IMR-90 (cell line): ENCODE data around the gene SRRD.

Experiments
- POLR2A ChIP-seq: IDR thresholded peaks from 2 replicates; pipeline ENCODE4 v1.6.1; 2012; ENCODE audit warnings: mild to moderate bottlenecking, low read depth, low read length
- RAD21 ChIP-seq: IDR thresholded peaks from 2 replicates; pipeline ENCODE4 v1.6.1; 2012; ENCODE audit warnings: low read length, improper control_type of control experiment
- RFX5 ChIP-seq: IDR thresholded peaks from 2 replicates; pipeline ENCODE4 v1.8.0; 2012; ENCODE audit warnings: low read depth, mild to moderate bottlenecking, low read length, moderate library complexity
- SMC3 ChIP-seq: fragments of 150-350 bp; IDR thresholded peaks from 2 replicates; pipeline ENCODE4 v1.6.1; 2016; ENCODE audit warnings: low read depth, mild to moderate bottlenecking, antibody characterized with exemption, low read length, moderate library complexity
- TF ChIP-seq, protein P1 (sequence below): conservative IDR thresholded peaks from 2 replicates; pipeline ENCODE4 v1.5.1; 2012; ENCODE audit warnings: mild to moderate bottlenecking, low read depth, low read length, improper control_type of control experiment
- TF ChIP-seq, protein P2 (sequence below): fragments of 150-350 bp; IDR thresholded peaks from 2 replicates; pipeline ENCODE4 v1.6.1; 2017; ENCODE audit warnings: mild to moderate bottlenecking, antibody characterized with exemption, low read length, low read depth

DNA sequence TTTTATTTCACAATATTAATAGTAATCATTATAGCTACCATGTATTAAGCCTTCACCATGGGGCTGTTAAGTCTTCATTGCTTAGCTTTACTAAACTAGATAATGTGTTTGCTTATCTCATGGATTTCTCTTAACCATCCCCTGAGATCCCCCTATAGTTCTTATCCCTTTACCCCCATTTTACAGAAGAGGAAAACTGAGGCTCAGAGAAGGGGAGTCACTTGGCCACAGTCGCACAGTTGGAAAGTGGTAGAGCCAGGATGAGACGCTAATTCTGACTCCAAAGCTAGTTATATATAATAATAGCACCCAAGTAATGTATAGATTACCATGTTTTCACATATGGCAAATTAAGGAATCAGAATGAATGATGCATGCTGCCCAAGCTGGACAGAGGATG lies 38.3 kb downstream of the SRRD start:
- TF ChIP-seq, protein P1, sequence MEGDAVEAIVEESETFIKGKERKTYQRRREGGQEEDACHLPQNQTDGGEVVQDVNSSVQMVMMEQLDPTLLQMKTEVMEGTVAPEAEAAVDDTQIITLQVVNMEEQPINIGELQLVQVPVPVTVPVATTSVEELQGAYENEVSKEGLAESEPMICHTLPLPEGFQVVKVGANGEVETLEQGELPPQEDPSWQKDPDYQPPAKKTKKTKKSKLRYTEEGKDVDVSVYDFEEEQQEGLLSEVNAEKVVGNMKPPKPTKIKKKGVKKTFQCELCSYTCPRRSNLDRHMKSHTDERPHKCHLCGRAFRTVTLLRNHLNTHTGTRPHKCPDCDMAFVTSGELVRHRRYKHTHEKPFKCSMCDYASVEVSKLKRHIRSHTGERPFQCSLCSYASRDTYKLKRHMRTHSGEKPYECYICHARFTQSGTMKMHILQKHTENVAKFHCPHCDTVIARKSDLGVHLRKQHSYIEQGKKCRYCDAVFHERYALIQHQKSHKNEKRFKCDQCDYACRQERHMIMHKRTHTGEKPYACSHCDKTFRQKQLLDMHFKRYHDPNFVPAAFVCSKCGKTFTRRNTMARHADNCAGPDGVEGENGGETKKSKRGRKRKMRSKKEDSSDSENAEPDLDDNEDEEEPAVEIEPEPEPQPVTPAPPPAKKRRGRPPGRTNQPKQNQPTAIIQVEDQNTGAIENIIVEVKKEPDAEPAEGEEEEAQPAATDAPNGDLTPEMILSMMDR: no peak
- TF ChIP-seq, protein P2, sequence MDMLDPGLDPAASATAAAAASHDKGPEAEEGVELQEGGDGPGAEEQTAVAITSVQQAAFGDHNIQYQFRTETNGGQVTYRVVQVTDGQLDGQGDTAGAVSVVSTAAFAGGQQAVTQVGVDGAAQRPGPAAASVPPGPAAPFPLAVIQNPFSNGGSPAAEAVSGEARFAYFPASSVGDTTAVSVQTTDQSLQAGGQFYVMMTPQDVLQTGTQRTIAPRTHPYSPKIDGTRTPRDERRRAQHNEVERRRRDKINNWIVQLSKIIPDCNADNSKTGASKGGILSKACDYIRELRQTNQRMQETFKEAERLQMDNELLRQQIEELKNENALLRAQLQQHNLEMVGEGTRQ: no peak
- TF ChIP-seq POLR2A: no peak
- no peak for TF ChIP-seq RFX5
- no peak for TF ChIP-seq SMC3
- no peak for TF ChIP-seq RAD21
